ENCODE data around the gene CEP85. TPM values are rescaled to one million over a fixed set of nuclear protein-coding genes. Genes with fewer than 3 reads are reported as not detected.

The CEP85 gene
- total and polyA plus RNA-seq, 9 of the 15 experiments (the other 6 are each of a cell fraction or from before 2014, with no cell fraction given) = 42.1 to 140 (median 92.6) TPM

GRCh38 chr1:26252718-26253117 lies 18.7 kb downstream of the CEP85 start:
- in situ Hi-C loops (cut with MboI) = no loop called here
- Histone ChIP-seq H3K4me2 (ENCODE audit: insufficient read depth, low read length) (no peak overlapping the region), H3K9me1 (ENCODE audit: control insufficient read depth, insufficient read depth, low read length) (no peaks in the 10 kb centered on the region), H3K79me2 (ENCODE audit: control insufficient read depth, insufficient read depth, low read length) (peaks cover 71% of the 10 kb centered on the region), H3K9me3 (replicated peaks; ENCODE audit: control insufficient read depth, insufficient read depth, low read depth, low read length) (no peaks in the 10 kb centered on the region), H3K27me3 (ENCODE audit: control insufficient read depth in 2 of 2, insufficient read depth in 2 of 2, low read length in 2 of 2) (no peaks in the 10 kb centered on the region), H3K4me3 (no peak overlapping the region), H3K4me1 (replicated peaks in 1 of 2; ENCODE audit: control insufficient read depth in 2 of 2, insufficient read depth in 2 of 2, low read length in 2 of 2) (no peaks in the 10 kb centered on the region), H3K9ac (ENCODE audit: insufficient read depth in 1 of 2, low read depth in 2 of 2, low read length in 2 of 2) (no peak overlapping the region), H2AFZ (ENCODE audit: low read depth, low read length) (no peak overlapping the region), H3K36me3 (ENCODE audit: control insufficient read depth, insufficient read depth, low read length) (peaks cover 88% of the 10 kb centered on the region), H3K27ac (ENCODE audit: extremely low read depth, low read depth, low read length) (no peak overlapping the region), H4K20me1 (replicated peaks; ENCODE audit: control insufficient read depth, insufficient read depth, low read length) (no peaks in the 10 kb centered on the region)
- BruUV-seq (replicated peaks) = no TSS peak
- intact Hi-C loops (cut with micrococcal nuclease) = no loop called here
- ChIA-PET CTCF (ENCODE audit: low intra/inter-chr PET ratio) (no interaction called here), POLR2A (interaction anchor here (1.3 kb wide), 1 partner anchor 10 kb away, joined by 5 read pairs; no protein-coding TSS in a partner anchor)
- DNase-seq (ENCODE audit: extremely low read depth in 1 of 4, low spot score in 3 of 4) (no peak), ATAC-seq (no peak), FAIRE-seq (no peak)
- WGBS (ENCODE audit: insufficient coverage, low coverage, missing lambda C conversion rate) = 73% methylated on average over 7 of the region's 7 CpGs
- TF ChIP-seq DDX20 (tag; IDR thresholded peaks at IDR 0.05; ENCODE audit: low read depth) = no peak
- no peak for TF ChIP-seq CHAMP1 (IDR thresholded peaks at IDR 0.05)
- TF ChIP-seq NFXL1 (CRISPR knock-in tag; IDR thresholded peaks at IDR 0.05) = no peak
- TF ChIP-seq THRAP3 (IDR thresholded peaks at IDR 0.05; ENCODE audit: borderline replicate concordance) = no peak
- TF ChIP-seq SRSF7 (optimal IDR thresholded peaks at IDR 0.05; ENCODE audit: low read depth, low read length) = no peak
- no peak for TF ChIP-seq ZBTB7A (IDR thresholded peaks at IDR 0.05; ENCODE audit: borderline replicate concordance, control insufficient read depth, low read depth, low read length)
- TF ChIP-seq MCM3 (IDR thresholded peaks at IDR 0.05) = no peak
- TF ChIP-seq ZNF121 (CRISPR knock-in tag; conservative IDR thresholded peaks at IDR 0.05) = no peak
- no peak for TF ChIP-seq CTCF (IDR thresholded peaks at IDR 0.05 in 2 of 3, conservative IDR thresholded peaks at IDR 0.05 in 1 of 3; ENCODE audit: insufficient read depth in 2 of 3, low read depth in 1 of 3, low read length in 3 of 3)
- TF ChIP-seq MBD2 (IDR thresholded peaks at IDR 0.05; ENCODE audit: borderline replicate concordance, low read depth) = no peak
- TF ChIP-seq ERF (CRISPR knock-in tag; IDR thresholded peaks at IDR 0.05) = no peak
- TF ChIP-seq ETS2 (tag; IDR thresholded peaks at IDR 0.05; ENCODE audit: borderline replicate concordance, poor library complexity, severe bottlenecking) = no peak
- TF ChIP-seq CTCFL (IDR thresholded peaks at IDR 0.05; ENCODE audit: borderline replicate concordance, insufficient read depth, low read depth, low read length, poor library complexity, severe bottlenecking) = no peak

Data from K562 (cell line).